HG02623 (cell line): ENCODE data around the gene ARHGAP21.

Experiments
- ATAC-seq: cut with Tn5 transposase; IDR thresholded peaks from one replicate; pipeline ENCODE4 v1.9.1; 2021; ENCODE audit warnings: moderate library complexity; ENCODE audit not compliant: unreplicated experiment

ARHGAP21 gene

DNA sequence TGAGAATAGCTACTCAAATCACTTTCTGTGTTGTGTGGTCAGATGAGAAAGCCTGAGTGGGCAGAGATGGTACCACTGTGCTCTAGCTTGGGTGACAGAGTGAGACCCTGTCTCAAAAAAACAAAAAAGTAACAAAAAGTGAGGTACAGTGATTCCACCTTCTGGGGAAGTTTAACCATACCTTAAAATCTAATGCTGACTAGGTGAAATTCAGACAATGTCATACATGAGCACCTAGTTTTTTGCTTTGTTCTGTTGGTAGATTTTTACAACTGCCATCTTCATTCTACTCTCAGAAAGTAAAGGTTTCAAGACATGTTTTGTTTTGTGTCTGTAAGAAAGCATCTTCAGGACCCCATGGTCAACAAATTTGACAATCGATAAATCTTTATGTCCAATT, 144.2 kb downstream of the ARHGAP21 start:
- ATAC-seq, result no peak

DNA sequence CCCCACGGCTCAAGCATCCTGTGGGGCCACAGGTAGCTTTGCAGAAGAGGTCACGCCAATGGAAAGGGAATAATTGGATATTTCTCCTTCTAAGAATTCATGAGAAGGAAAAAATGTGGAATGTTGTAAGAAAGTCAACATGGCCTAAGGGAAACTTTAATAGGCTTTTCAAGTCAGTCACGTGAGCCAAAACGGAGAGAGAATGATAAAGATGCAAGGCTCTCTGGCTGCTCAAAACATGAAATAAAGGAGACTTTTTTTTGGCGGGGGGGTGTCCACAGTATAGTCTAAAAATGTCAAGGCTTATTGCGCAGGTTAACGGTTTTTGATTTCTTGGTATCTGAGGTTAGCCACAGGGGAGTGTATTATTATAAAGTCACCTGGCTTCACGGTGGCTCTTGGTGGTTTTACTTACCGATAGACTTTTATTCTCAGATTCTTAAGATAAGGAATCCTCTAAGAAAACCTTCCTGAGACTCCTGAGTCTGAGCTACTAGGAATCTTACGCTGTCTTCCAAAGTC, 148.1 kb downstream of the ARHGAP21 start:
- no peak for ATAC-seq

DNA sequence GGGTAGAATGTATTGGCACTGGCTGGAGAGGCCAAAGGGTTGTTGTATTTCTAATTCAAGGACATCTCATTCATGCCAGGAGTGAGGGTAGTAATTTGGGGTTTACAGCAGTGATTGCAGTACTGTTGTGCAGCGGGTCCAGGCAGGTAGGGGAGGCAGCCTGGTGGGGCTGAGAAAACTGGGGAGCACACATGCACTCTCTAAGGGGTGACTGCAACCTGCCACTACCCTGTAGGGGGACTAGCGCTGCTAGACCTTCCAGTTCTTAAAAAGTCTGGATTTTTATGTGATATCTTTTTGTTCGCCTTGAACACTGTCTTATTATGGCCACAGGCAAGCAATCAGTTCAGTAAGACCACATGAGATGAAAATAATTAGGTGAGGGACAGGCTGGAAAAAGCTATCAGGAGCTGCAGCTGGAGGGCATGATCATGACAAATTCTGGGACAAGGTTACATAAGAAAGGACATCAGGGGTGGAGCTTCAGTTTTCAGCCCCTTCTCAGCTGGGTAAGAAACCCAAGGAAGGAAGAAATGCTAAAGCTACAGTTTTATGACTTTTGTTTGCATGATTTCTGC, 149.0 kb downstream of the ARHGAP21 start:
- no peak for ATAC-seq

DNA sequence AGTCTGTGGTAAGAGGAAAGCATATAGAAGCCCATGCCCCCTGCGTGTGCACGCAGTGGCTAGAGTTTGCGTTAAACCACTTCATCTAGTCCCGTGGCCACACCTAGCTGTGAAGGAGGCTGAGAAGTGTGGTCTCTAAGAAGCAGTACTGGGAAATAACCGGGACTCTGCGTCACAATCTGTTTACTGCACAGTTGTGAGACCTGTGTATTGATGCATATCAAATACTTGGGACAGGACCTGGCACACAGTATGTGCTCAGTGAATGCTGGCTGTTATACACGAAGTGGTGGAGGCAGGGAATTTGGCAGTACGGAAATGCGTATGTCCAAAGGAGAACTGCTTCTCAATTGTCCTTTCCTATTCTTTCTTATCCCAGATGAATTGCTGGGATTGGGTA, 149.5 kb downstream of the ARHGAP21 start:
- ATAC-seq, result no peak

DNA sequence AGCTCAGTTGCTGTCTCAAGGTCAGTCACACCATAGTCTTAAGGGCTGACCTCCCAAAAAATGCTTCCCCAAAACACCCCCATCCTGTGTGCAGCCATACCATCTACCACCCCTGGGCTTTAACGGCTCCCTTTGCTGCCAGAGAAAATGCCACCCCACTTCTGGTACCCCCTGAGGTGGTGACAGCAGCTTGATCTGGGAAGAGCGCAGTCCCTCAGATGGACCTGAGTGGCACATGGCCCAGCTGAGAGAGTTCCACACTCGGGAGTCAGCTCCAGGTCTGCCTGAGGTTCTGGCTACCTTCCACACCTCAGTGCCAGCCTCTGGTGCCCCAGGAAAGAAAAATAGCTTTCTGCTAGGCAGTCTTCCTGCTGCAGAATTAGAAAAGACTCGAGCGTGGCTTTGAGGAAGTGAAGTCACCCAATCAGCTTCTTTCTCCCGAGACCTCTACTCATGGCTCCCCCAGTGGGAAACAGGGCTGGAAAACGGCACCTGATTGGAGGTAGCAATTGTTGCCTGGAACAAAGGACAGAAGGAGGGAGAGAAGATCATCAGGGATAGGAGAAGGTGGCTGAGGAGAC, 151.7 kb downstream of the ARHGAP21 start:
- no peak for ATAC-seq

DNA sequence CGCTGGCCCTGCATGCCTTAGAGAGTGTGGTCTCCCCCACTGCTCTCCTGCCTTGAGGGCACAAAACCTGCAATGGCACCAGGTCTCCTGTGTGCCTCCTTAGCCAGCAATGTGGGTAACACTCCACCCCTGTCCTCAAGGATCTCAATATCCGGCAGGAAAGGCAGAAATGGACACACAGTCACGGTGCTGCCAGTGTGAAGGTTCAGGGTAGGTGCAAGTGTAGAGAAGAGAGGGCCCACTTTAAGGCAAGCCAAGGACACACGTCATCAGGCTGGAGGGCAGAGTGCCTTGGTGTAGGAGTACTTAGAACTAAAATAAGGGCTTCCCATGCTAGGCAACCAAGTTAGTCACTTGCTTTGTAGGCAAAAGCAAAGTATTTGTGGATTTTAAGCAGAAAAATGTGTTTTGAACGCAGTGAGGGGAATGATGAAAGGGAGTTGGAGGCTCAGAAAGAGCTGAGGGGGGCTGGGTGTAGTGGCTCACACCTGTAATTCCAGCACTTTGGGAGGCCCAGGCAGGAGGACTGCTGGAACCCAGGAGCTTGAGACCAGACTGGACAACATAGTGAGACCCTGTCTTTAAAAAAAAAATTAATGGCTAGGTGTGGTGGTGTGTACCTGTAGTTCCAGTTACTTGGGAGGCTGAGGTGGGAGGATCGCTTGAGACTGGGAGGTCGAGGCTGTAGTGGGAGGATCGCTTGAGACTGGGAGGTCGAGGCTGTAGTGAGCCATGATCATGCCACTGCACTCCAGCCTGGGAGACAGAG, 152.8 kb downstream of the ARHGAP21 start:
- ATAC-seq, result no peak

DNA sequence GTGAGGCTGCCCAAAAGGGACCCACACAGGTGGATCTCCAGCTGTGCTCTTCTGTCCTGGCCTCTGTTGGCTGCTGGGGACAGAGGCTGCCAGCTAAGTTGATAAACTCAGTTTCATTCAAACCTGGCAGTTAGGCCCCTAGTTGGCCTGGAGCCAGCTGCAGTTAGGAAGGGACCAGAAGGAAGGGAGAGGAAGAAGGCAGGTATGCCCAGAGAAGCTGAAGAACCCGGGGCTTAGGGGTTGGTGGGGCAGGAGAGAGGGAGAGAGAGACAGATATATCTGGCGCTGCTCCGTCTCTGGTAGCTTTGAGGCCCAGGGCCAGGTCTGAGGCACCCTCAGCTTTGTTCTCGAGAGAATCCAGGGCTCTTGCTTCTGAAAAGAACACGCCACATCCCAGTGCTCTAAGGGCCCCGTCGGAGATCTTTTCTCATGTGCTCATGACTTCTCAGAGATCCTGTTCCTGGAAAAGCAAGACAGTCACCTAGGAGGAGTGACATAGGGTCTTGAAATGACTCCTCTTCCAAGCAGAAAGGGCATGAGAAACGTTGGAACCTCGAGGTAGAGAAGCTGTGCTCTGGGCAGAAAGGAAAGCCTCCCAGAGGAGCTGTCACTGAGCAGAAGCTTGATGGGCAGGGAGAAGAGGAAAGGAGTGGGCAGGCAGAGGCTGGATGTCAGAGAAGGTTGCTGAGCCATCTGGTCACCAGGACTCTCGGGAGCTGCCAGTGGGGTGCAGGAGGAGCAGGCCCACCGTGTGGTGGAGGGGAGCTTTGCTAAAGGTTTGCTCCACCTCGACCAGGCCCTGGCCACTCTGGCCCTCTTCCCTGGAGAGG, 153.6 kb downstream of the ARHGAP21 start:
- no peak for ATAC-seq

DNA sequence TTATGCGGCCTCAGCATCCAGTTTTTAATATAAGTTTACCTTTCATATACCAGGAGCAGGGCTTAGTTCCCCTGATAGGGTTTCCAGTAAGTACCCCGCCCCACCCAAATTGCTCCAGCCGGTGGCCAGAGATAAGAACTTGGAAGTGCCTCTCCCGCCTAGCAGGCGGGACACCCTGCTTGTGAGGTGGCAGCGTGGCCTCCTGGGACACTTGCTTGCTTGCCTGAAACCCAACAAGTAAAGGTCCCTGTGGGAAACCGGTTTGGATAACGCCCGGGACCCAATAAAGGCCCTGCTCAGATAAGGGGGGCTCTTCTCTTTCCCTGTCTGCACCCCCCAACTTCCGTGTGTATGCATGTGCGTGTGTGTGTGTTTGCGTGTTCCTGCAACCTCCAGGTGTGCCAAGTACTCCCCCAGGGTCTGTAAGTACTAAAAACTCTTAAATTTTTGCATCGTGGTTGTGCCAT, 154.3 kb downstream of the ARHGAP21 start:
- no peak for ATAC-seq

DNA sequence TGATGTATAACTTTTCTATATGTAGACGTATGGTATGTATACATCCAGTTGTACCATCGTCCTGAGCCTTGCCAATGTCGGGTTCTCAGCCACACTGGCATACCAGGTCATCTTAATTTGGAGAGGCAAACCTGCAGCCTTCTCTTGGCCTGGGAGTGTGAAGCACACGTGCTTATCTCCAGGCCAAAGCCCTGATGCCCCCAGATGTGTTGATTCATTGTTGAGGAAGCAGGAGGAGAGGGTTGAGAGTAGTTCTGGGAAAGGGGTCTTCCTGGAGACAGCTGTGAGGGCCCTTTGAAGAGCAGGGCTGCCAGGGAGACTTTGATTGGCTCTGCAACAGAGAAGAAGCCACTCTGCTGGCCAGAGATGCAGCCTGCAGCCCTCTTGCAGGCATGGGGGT, 155.6 kb downstream of the ARHGAP21 start:
- ATAC-seq, result no peak

DNA sequence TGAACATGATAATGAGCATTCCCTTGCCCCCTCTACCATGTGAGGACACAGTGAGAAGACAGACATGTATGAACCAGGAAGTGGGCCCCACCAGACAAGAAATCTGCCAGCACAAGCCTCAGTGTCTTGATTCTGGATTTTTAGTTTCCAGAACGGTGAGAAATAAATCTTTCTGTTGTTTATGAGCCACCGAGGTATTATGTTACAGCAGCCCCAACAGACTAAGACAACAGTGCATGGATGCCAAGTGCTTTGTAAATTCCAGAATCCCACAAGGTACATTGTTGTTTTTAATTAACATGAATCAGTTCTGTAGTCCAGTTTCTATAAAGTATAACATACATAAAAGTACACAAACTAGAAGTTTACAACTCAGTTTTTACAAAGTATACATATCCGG, 162.2 kb downstream of the ARHGAP21 start:
- no peak for ATAC-seq

DNA sequence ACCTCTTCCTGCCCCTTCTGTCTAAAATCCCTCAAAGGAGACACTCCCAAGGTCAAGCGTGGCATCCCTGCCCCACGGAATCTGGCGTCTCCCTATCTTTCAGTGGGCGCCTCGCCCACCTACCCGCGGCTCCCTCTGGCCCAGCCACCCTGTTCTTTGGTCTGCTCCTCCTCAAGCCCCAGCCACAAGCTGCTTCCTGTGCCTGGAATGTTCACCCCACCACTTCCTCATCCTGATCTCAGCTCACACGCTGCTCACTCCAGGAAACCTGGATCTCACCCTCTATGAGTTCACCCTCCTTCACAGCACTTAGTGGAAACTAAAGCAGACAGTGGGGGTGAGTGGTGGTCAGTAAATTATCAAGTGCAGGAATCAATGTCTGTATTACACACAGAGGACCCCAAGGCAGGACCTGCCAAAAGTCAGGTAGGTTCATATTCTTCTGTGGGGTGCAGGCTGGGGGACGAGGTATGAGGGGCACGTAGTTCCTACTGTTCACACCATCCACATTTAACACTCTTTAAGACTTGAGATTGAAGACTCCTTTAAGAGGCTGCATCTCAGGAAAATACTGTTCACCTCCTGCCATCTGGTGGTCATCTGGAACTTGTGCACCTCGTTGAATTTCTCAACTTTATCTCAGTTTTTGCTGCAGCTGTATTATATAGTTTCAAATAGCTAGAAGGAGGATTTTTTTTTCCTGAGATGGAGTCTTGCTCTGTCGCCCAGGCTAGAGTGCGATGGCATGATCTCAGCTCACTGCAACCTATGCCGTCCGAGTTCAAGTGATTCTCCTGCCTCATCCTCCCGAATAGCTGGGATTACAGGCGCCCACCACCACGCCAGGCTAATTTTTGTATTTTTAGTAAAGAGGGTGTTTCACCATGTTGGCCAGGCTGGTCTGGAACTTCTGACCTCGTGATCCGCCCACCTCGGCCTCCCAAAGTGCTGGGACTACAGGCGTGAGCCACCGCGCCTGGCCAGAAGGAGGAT, 166.6 kb downstream of the ARHGAP21 start:
- no peak for ATAC-seq

DNA sequence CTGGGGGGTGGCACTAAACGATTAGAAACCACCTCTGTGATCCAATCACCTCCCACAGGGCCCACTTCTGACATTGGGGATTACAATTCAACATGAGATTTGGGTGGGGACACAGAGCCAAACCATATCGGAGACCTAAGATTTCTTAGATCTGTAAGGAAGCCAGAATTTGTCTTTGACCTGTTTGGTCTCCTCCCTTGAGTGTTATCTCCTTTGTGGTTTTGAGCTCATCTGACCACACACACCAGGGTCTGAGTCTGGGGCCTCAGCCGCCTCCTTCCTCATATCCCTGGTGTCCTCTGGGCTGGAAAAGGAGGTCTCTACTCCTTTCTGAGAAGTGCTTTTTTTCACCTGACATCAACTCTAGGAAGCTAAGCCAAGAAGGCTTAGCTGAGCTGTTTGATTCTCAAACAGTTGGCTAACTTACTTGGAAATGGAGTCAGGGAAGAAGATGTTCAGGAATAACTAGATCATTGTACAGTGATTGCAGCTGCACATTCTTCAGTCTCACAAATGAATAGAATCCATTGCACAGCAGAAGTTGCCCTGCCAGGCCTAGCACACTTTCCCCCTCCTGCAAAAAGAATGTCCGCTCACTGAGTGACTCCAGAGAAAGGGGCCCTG, 167.4 kb downstream of the ARHGAP21 start:
- no peak for ATAC-seq

DNA sequence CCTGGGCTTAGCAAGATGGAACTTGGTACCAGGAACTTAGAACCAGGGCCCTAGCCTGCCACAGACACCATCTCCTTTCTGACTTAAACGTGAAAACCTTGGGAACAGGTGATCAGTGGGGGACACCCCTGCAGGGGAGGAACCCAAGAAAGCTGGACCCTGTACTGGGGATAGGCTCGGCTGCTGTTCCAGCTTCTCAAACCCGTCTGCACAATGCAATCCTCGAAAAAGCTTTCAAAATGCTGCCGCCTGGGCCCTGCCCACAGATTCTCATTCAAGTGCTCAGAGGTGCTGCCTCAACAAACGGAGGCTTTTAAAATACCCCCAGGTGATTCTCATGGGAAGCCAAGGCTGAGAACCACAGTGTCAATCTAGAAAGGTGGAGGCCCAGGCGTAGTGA, 169.7 kb downstream of the ARHGAP21 start:
- ATAC-seq, result no peak

DNA sequence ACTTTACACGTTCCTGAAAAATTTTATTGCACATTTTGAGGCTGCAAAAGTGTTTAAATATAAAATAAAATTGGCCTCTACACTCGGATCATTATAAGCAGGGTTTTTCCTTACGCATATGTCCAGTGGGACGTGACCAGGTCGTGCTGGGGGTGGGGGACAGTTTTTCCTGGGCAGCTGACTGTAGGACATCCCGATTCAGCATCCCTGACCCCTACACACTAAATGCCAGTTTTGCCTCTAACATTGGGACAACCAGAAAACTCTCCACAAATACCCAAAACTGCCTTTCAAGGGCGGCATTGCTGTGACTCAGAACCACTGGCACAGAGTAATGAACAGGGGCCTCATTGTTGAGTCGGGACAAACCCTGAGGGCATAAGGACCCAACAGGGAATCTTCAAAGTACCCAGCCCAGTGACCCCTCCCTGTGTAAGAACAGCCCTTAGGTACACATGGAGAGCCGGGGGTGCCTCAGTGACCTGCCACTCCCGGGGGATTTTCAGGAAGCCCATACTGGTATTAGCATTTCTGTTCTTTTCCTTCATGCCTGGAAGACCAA, 170.6 kb downstream of the ARHGAP21 start:
- no peak for ATAC-seq

DNA sequence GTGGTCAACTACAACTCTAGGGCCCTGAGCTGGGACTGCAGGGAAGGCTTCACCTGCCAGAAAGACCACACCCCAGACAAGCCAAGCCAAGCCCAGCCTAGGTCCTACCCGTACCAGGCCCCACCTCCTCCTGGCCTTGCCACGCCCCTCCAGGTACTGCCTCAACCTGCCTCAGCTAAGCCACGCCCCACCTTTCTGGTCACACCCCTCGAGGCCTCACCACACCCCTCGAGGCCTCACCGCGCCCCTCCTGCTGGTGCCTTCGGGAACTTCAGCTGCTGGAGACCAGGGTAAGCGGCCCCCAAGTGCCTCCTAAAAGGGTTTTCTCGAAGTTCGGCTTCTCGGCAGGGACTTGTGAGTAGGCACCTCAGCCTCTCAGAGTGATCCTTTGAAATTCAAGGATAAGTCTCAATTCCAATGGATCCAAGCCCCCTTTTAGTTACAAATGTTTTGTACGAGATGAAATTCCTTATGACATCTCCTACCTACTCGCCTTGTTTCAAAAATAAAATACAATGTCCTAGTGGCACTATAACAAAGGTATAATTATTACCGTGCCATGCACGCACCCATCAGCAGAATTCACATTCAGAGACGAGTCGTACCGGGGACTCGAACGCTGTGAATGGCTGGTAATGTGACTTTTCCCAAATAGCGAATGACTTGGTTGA, 171.2 kb downstream of the ARHGAP21 start:
- no peak for ATAC-seq

DNA sequence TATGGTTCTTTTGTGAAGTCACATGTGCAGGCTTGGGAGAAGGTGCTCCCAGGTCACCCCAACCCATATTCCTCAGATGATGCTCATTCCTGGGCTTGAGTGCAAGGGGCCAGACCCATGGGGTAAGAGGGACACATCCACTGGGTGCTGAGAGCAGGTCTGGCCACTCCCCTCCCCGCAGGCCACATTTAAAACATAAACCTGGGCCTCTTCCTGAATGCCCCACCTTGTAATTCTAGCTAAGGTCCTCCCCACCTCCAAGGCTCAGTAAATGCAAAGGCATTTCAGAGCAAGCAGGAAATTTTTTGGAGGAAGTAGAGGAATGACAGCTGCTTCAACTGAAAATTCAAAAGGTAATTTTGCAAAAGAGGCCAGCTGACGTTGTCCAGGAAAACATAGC, 172.5 kb downstream of the ARHGAP21 start:
- ATAC-seq, result no peak

DNA sequence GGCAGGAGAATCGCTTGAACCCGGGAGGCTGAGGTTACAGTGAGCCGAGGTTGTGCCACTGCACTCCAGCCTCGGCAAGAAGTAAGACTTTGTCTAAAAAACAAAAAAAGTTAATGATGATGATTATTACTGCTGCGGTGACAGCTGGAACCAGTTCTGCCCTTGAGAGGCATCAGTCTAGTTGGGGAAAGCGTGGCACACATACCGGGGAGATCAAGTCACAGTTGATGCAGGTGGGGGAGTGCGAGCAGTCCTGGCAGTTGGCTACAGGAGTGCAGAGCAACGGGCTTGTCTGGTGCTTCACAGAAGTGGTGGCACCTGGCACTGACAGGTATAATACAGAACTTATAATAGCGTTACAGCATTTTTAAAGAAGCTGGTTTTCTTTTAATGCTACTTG, 173.0 kb downstream of the ARHGAP21 start:
- ATAC-seq, result no peak

DNA sequence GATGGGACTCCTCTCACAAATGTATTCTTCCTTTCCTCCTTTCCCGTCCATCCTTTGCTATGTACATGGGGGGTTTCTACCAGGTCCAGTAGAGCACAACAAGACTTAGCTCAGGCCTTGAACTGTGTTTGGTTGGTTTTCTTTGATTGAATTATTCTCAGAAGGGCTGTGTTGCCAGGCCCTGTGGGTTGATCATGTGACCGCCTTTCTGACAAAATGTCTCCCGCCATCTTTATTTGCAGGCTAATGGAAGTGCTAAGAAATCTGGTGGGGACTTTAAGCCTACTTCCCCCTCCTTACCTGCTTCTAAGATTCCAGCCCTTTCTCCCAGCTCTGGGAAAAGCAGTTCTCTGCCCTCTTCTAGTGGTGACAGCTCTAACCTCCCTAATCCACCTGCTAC, 178.1 kb downstream of the ARHGAP21 start:
- ATAC-seq, result no peak

DNA sequence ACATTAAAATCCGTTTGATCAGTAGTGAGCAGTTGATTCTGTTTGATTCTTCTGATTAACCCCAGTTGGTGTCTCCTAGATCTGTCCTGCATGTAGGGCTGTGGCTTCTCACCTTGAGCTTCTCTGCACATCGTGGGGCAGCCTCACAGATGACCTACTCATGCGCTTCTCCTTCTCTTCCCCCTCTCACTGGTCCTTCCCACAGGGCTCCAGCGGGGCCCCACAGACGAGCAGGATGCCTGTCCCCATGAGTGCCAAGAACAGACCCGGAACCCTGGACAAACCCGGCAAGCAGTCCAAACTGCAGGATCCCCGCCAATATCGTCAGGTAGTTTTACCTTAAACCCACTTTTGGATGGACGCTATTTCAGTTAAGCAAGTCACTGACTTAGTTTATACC, 178.9 kb downstream of the ARHGAP21 start:
- ATAC-seq, result no peak
